HG02571 (cell line): ENCODE results near the gene TNP1.

Experiments used
- ATAC-seq: cut with Tn5 transposase; IDR thresholded peaks from one replicate; pipeline ENCODE4 v1.9.1; 2021; ENCODE audit warnings: mild to moderate bottlenecking, moderate library complexity; ENCODE audit not compliant: unreplicated experiment

Gene TNP1

GRCh38 chr2:216875862-216876261 is 16.0 kb upstream of the TNP1 start:
- ATAC-seq: no peak

- ATAC-seq: no peak
Measured at GRCh38 chr2:216873573-216873972, 13.7 kb upstream of the TNP1 start.

GRCh38 chr2:216872624-216873023 is 12.8 kb upstream of the TNP1 start:
- ATAC-seq: no peak

GRCh38 chr2:216872040-216872439 is 12.2 kb upstream of the TNP1 start:
- no peak for ATAC-seq

- ATAC-seq: no peak
Measured at GRCh38 chr2:216871333-216871934, 11.6 kb upstream of the TNP1 start.

DNA sequence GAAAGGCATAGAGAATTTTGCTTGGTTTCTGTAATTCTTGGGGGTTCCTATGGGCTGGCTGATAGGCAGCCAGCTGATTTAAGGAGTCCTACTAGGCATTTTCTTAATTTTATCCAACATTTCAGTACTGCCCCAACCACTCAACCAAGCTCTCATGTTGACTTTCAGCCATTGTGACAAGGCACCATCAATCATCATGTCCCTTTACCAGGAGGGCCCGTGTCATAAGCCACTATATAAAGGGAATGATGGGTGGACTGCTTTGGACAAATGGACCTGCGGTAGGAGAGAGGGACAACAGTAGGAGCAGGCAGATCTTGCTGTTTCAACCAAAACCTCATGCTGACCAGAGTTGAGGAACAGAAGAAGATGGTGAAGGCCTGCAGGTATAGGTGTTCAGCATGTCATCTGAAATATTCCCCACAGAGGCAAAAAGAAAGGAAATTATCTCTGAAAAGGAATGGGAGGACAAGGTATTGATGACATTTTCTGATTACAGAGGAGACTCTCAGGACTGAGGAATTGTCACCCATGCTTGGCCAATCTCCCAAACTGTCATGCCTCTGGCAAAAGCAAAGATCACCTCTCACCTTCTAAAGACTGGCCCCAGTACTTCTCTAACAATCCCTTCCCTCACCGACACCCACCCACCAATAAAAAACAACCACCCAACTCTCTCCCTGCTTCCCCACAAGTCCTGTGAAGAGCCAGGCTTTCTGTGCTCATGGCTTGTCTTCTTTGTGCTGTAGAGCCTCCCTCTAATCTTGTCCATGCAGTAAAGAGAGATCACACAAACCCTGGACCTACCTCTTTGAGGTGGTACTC is 10.9 kb upstream of the TNP1 start:
- no peak for ATAC-seq

DNA sequence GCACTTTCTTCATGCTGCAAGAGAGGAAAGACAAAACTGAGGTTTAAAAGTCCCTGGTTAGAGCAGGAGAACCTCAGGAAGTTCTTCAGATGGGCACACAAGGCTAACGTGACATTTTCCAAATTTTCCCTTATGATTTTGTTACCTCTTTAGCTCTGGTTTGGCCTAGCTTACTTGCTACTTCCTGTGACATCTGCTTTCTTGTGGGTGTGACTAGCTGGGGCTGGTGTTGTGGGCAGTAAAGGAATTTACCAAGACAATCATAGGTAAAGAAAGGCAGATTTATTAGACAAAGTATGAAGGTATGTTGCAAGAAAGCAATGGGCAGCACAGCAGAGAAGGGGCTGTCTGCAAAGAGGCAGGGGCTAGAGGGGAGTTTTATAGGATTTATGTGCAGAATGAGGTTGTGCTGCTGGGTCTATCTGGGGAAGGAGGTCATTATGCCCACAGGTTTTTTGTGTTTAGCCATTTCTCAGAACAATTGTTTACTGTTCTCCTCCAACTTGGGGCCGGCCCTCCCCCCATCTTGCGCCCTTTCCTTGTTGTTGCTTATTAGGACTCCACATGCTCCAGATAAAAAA is 6.7 kb upstream of the TNP1 start:
- no peak for ATAC-seq

GRCh38 chr2:216865658-216866057 is 5.8 kb upstream of the TNP1 start:
- ATAC-seq: no peak

GRCh38 chr2:216863946-216864345 is 4.1 kb upstream of the TNP1 start:
- no peak for ATAC-seq

DNA sequence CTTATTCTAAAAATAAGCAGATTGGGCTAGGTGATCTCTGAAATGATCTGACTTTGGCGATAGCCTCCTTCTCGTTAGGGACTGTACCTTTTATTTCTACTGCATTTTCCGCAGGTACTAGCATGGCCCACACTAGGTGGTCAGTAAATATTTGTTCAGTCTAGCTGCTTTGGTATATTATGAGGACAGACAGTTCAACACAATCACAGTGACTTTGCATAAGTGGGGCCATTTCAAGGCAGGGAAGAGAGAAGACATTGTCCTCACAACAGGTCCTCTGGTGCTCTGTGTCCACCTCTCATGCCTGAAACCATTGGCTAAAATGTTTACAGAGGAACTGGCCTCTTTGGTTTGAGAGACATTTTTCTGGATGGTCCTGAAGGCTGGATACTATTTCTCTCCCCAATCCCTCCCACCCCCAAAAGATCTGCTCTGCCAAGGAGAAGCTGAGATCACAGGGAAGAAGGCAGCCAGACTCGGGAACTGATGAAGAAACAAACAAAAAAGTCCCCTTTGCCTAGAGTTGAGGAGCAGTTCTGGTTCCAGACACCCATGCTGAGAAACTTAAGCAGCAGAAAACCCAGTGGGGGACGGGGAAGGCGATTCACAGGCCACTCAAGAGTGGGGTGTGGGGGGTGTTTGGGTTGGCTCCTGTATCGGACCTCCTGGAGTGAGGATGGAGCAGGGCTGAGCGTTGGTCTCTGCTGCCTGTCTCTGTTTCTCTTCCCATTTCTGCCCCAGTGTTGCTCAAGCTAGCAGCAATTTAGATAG is 2.9 kb upstream of the TNP1 start:
- no peak for ATAC-seq

GRCh38 chr2:216860426-216861137 is 718 bp upstream of the TNP1 start:
- ATAC-seq: no peak

DNA sequence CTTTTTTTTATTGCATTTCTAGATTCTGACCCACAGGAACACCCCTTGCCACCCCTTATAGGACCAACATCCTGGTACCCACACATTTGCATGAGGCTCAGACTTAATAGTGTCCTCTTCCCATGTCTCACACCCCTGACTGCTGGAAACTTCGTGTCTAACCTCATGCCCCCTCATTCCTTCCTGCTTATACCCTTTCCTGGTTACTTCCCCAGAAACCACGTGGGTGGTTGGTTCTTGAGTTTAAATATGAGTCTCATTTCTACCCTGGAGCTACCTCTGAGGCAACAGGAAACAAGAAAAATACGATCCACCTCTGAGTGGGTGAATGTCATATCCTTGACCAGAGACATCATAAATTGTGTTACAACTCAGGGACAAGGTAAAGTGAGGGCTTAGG is 1.6 kb downstream of the TNP1 start:
- ATAC-seq: no peak

DNA sequence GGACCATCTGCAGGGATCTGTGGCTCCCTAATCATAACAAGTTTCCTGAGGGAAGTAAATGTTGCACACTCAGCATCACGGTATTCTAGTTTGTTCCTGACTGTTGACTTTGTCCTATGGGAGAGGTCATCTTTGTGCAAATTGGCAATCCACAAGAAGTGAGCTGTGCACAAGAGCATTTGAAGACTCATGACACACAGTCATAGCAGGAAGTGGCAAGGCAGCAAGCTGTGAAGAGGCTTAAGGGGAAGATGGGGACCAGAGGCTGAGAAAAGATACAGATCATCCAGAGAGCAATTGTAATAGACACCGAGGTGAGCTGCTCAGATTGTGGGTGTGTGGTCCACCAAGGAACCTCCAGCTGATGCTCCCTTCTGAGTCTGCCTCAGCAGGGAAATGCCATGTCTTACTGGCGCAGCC is 2.7 kb downstream of the TNP1 start:
- ATAC-seq: no peak

DNA sequence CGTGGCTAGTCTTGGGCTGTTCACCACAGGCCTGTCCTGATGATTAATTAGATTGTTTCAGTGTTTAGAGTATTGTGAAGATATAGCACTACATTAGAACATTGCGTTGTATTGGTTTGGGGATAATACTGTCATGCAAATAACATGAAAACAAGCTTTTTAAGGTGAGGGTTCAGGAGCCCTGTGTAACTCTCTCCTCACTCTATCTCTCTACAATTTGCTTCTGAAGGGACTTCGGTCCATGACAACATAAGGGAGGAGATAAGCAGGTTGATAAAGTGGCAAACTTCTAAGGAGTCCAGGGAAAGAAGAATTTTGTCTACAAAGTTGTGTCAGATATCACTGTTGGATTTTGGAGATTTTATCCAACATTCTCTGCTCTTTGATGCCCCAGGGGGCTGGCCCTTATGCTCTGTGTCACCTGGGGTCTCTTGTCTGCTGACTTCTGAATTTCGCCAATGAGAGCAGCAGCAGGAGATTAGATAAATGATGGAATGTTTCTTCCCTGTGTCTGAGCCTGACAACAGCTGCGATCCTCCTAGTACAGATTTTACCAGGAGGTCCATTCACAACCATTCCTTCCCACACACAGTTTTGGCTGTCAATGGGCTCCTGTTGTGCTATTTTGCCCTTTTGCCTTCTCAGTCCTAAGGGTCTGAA is 3.3 kb downstream of the TNP1 start:
- no peak for ATAC-seq

DNA sequence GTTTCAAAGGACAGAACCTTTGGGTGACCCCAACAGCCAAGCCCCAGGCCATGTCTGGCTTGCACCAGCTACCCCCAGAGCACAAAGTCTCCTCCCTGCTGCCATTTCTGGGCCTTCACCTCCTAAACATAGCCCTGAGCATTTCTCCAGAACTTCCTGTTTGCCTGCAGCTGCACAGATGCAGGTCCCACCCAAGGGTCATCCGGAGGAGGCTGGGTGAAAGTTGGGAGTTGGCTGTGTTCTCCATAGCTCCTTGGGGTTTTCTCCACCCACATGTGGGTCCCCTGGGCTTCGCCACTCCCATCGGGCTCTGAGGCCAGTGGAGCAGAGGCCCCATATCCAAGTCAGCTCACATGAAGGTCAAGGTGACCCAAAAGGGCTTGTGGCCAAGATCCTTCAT is 4.3 kb downstream of the TNP1 start:
- ATAC-seq: no peak

DNA sequence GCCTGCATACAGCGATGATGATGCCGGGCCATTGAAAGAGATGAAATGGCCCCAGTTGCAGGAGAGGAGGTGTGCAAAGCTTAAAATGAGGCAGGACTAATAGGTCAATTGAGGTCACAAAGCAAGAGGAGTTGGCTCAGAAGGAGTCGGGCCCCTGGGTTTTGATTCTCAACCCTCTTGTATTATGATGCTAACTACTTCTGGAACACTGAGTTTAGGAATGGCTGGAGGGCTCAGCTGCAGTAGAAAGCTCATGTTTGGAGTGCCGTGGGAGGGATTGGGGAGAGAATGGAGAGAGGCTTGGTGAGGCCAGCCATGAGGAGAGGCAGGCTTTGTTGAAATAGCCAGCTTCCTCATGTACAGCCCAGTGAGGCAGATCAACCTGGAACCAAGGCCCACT is 4.8 kb downstream of the TNP1 start:
- no peak for ATAC-seq

GRCh38 chr2:216851486-216852090 is 8.3 kb downstream of the TNP1 start:
- ATAC-seq: no peak

- no peak for ATAC-seq
Measured at GRCh38 chr2:216850665-216851322, 9.1 kb downstream of the TNP1 start.

GRCh38 chr2:216849987-216850386 is 9.9 kb downstream of the TNP1 start:
- ATAC-seq: no peak
